HEK293T (cell line): Measurements from ENCODE around the gene USP15.

Experiments used
- CTCF ChIA-PET: fragments of 350-600 bp; formaldehyde crosslinking; extraction: SDS; loops from one replicate; lab custom pipeline; 2021; ENCODE audit warnings: antibody characterized with exemption, inconsistent platforms; lab: Yijun Ruan, JAX
- POLR2A ChIA-PET: fragments of 350-600 bp; formaldehyde crosslinking; extraction: SDS; loops from one replicate; lab custom pipeline; 2020; ENCODE audit warnings: antibody characterized with exemption, inconsistent platforms; lab: Yijun Ruan, JAX
- DNase-seq: peaks from one replicate; pipeline ENCODE4 v3.0.0; 2012; ENCODE audit warnings: mixed read lengths; ENCODE audit errors: extremely low spot score
- ARNT ChIP-seq: fragments of 450-650 bp; IDR thresholded peaks from 2 replicates; pipeline ENCODE4 v1.6.1; 2017; ENCODE audit warnings: mild to moderate bottlenecking
- BHLHE40 ChIP-seq: fragments of 450-650 bp; IDR thresholded peaks from 2 replicates; pipeline ENCODE4 v1.6.1; 2016; ENCODE audit warnings: mild to moderate bottlenecking, moderate library complexity, borderline replicate concordance
- CTBP1 ChIP-seq: fragments of 450-650 bp; IDR thresholded peaks from 2 replicates; pipeline ENCODE4 v1.6.1; 2016; ENCODE audit warnings: borderline replicate concordance
- ELF4 ChIP-seq: fragments of 450-650 bp; IDR thresholded peaks from 2 replicates; pipeline ENCODE4 v1.6.1; 2017; ENCODE audit warnings: antibody characterized with exemption
- FOXA1 ChIP-seq: fragments of 450-650 bp; IDR thresholded peaks from 2 replicates; pipeline ENCODE4 v1.6.1; 2016; ENCODE audit warnings: mild to moderate bottlenecking
- FOXK2 ChIP-seq: fragments of 450-650 bp; IDR thresholded peaks from 2 replicates; pipeline ENCODE4 v1.6.1; 2016; ENCODE audit warnings: mild to moderate bottlenecking
- FOXM1 ChIP-seq: fragments of 450-650 bp; IDR thresholded peaks from 2 replicates; pipeline ENCODE4 v1.6.1; 2017; ENCODE audit warnings: mild to moderate bottlenecking, borderline replicate concordance
- HDGF ChIP-seq: fragments of 450-650 bp; IDR thresholded peaks from 2 replicates; pipeline ENCODE4 v1.6.1; 2017; ENCODE audit warnings: antibody characterized with exemption, borderline replicate concordance
- L3MBTL2 ChIP-seq: fragments of 450-650 bp; conservative IDR thresholded peaks from 2 replicates; pipeline ENCODE4 v1.6.1; 2016; ENCODE audit warnings: mild to moderate bottlenecking
- LEF1 ChIP-seq: fragments of 450-650 bp; IDR thresholded peaks from 2 replicates; pipeline ENCODE4 v1.6.1; 2017; ENCODE audit warnings: mild to moderate bottlenecking, borderline replicate concordance
- NFRKB ChIP-seq: fragments of 450-650 bp; IDR thresholded peaks from 2 replicates; pipeline ENCODE4 v1.6.1; 2016; ENCODE audit warnings: mild to moderate bottlenecking, moderate library complexity
- SP1 ChIP-seq: fragments of 450-650 bp; IDR thresholded peaks from 2 replicates; pipeline ENCODE4 v1.6.1; 2017
- SUZ12 ChIP-seq: fragments of 450-650 bp; IDR thresholded peaks from 2 replicates; pipeline ENCODE4 v1.6.1; 2016; ENCODE audit warnings: mild to moderate bottlenecking
- TARDBP ChIP-seq: fragments of 450-650 bp; IDR thresholded peaks from 2 replicates; pipeline ENCODE4 v1.6.1; 2016
- ZNF384 ChIP-seq: fragments of 450-650 bp; IDR thresholded peaks from 2 replicates; pipeline ENCODE4 v1.6.1; 2016
- TF ChIP-seq, protein P1 (sequence below): fragments of 450-650 bp; IDR thresholded peaks from 2 replicates; pipeline ENCODE4 v1.6.1; 2016

The USP15 gene

DNA sequence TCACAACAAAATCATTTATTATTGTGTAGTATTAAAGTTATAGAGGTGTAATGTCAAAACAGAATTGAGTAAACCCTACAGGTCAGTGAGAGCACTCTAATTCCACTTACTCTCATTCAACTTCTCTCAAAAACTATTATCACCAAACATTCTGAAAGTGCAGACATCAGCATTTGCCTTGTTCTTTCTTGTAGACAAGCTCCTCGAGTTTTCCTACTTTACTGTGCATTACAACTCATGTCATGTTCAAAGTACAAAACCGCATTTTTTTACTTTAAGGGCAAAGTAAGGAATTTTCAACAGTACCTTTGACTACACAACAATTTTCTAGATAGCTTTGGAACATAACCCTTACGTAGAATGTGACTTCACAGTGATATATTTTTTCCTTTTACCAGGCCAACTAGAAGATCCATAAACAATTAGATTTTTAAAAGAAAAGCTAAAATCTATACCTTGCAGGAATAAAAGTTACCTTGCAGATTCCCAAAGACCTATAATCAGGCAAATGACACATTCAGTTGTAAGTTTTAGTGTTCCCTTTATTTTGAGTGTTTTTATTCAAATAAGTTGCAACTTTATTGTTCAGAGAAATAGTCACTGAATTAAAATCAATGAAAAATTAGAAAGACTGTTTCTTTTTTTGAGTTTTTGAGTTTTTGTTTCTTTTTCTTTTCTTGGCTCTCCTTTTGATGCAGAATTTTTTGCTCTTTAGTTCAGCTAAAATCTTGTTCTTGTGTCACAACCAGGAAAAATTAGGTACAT lies 12.7 kb upstream of the USP15 start:
- no peak for DNase-seq
- CTCF ChIA-PET: no interaction called here
- POLR2A ChIA-PET: no interaction called here
- TF ChIP-seq LEF1: no peak

- POLR2A ChIA-PET: no interaction called here
- no peak for DNase-seq
- TF ChIP-seq SUZ12 (no peak), NFRKB (no peak), ELF4 (no peak), L3MBTL2 (no peak), SP1 (no peak), TARDBP (no peak), CTBP1 (no peak), LEF1 (no peak), BHLHE40 (no peak), FOXK2 (no peak), ARNT (no peak), FOXM1 (no peak), FOXA1 (no peak), ZNF384 (no peak), HDGF (no peak)
- TF ChIP-seq, protein P1, sequence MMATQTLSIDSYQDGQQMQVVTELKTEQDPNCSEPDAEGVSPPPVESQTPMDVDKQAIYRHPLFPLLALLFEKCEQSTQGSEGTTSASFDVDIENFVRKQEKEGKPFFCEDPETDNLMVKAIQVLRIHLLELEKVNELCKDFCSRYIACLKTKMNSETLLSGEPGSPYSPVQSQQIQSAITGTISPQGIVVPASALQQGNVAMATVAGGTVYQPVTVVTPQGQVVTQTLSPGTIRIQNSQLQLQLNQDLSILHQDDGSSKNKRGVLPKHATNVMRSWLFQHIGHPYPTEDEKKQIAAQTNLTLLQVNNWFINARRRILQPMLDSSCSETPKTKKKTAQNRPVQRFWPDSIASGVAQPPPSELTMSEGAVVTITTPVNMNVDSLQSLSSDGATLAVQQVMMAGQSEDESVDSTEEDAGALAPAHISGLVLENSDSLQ: no peak
- CTCF ChIA-PET: no interaction called here
Measured at GRCh38 chr12:62248873-62249272, 11.3 kb upstream of the USP15 start.

GRCh38 chr12:62249419-62249818 lies 10.8 kb upstream of the USP15 start:
- ChIA-PET POLR2A (no interaction called here), CTCF (no interaction called here)
- no peak for DNase-seq
- TF ChIP-seq ELF4 (no peak), ARNT (no peak)

DNA sequence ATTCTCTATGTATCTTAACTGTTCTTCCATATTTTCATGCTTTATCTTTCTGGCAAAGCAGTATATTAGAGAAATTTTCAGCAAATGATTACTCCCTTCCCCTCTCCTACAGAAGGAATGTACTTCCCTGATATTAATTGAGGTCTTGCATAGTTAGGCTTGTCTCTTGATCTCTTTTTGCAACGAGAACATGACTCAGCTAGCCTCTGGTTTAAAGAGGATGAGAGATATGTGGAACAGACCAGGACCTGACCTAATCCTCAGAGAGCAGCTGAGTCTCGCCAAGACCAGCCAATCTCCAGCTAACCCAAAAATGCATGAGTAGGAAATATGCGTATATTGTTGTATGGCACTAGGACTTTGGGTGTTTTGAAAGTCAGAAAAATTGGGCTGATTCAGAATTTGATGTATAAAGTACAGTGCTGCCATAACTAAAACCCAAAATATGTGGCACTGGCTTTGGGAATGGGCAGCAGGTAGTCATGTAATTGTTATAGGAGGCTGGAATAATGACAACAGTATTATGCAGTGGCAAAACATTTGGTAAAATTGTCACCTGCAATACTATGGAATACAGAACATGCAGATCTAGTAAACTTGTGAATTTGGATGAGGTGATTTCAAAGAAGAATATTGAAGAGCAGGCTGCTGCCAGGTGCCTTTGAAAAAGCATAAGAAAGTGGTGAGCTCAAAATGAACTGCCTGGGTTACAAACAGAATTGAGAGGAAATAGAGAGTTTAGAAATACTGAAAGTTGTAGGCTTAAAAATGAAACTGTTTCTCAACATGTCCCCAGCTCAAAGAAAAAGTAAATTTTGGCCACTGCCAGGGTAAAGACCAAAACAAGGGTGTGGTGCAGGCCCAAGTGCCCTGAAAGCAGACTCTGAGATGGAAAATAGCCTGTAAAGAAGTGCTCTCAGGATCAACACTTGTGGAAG lies 9.3 kb upstream of the USP15 start:
- no peak for TF ChIP-seq SUZ12
- TF ChIP-seq, protein P1: no peak
- TF ChIP-seq TARDBP: no peak
- no peak for TF ChIP-seq FOXM1
- no peak for TF ChIP-seq CTBP1
- TF ChIP-seq NFRKB: no peak
- no peak for TF ChIP-seq ZNF384
- POLR2A ChIA-PET: no interaction called here
- DNase-seq: no peak
- CTCF ChIA-PET: no interaction called here

GRCh38 chr12:62251609-62251958 lies 8.6 kb upstream of the USP15 start:
- CTCF ChIA-PET: no interaction called here
- TF ChIP-seq, protein P1: no peak
- no peak for TF ChIP-seq FOXK2
- no peak for TF ChIP-seq ZNF384
- DNase-seq: no peak
- POLR2A ChIA-PET: no interaction called here

- DNase-seq: no peak
- TF ChIP-seq FOXA1: no peak
- TF ChIP-seq, protein P1: no peak
- no peak for TF ChIP-seq HDGF
- TF ChIP-seq SUZ12: no peak
- no peak for TF ChIP-seq NFRKB
- TF ChIP-seq FOXM1: no peak
- POLR2A ChIA-PET: no interaction called here
- CTCF ChIA-PET: no interaction called here
Measured at GRCh38 chr12:62252576-62252975, 7.6 kb upstream of the USP15 start.
